HFFc6 (cell line): Measurements from ENCODE around the gene MMP7. TPM values are rescaled to one million over a fixed set of nuclear protein-coding genes. Genes with fewer than 3 reads are reported as not detected.

Source experiments
- DNase-seq: peaks from one replicate; pipeline ENCODE4 v3.0.0-alpha.2; 2018
- H3K27ac Mint-ChIP-seq: 2 replicates; pipeline ENCODE4 v1.8.0; 2020; ENCODE audit warnings: mild to moderate bottlenecking, mixed read lengths
- H3K27me3 Mint-ChIP-seq: 2 replicates; pipeline ENCODE4 v1.8.0; 2021; ENCODE audit warnings: mild to moderate bottlenecking, moderate library complexity, mixed read lengths; ENCODE audit not compliant: insufficient read depth
- H3K36me3 Mint-ChIP-seq: 2 replicates; pipeline ENCODE4 v1.8.0; 2021; ENCODE audit warnings: low read depth, mixed read lengths
- H3K4me1 Mint-ChIP-seq: 2 replicates; pipeline ENCODE4 v1.8.0; 2020; ENCODE audit warnings: low read depth, mixed read lengths
- H3K4me3 Mint-ChIP-seq: 2 replicates; pipeline ENCODE4 v1.8.0; 2020; ENCODE audit warnings: mild to moderate bottlenecking, moderate library complexity, mixed read lengths
- H3K9me3 Mint-ChIP-seq: 2 replicates; pipeline ENCODE4 v1.8.0; 2020; ENCODE audit warnings: mild to moderate bottlenecking, mixed read lengths
- CTCF ChIP-seq: fragments of 200-600 bp; sonication (generic); IDR thresholded peaks from 2 replicates; pipeline ENCODE4 v1.5.0; 2021; ENCODE audit warnings: antibody characterized with exemption, mild to moderate bottlenecking
- total RNA-seq, 6 experiments: library from RNA; stranded (reverse); fragmentation: NEBNext Ultra II Directional; extraction: Animal tissue kit (Norgen Biotek cat#: 25700); gene quantifications; 2 replicates in 1 of 6; 3 replicates in 5 of 6; pipeline ENCODE4 v1.2.3, GENCODE V29; 2021

MMP7 gene
- total RNA-seq, 6 experiments from 2014 or later, result not detected

DNA sequence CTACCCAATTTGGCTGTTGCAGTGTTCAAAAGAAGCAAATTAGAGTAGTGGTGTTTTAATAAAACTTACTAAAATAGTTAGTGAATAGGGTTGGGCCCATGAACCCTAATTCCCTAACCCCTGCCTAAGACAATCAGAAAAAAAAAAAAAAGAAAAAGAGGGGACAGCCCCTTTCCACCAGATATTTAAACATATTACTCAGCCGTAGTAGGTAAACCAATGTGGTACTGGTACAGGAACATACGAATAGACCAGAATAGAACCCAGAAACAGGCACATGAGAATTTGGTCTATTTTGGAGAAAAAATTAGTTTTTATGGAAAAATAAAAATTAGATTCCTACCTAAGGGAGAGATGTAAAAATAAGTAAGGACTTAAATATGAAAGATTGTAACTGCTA, 38.6 kb downstream of the MMP7 start:
- Mint-ChIP-seq H3K27me3 (peaks cover 7% of the 10 kb centered on the region), H3K9me3 (no peaks in the 10 kb centered on the region)

GRCh38 chr11:102489186-102490145, 41.1 kb downstream of the MMP7 start:
- Mint-ChIP-seq H3K4me3 (no peak overlapping the region), H3K27me3 (peaks cover 4% of the 10 kb centered on the region), H3K27ac (no peak overlapping the region), H3K36me3 (no peaks in the 10 kb centered on the region), H3K9me3 (no peaks in the 10 kb centered on the region), H3K4me1 (no peaks in the 10 kb centered on the region)
- no peak for TF ChIP-seq CTCF
- no peak for DNase-seq

More for the DNA sequence above, 38.6 kb downstream of the MMP7 start:
- no peak for TF ChIP-seq CTCF
- Mint-ChIP-seq H3K36me3 (no peaks in the 10 kb centered on the region), H3K4me1 (peaks cover 13% of the 10 kb centered on the region), H3K4me3 (no peak overlapping the region), H3K27ac (no peak overlapping the region)
- no peak for DNase-seq

- Mint-ChIP-seq H3K36me3 (no peaks in the 10 kb centered on the region), H3K9me3 (no peaks in the 10 kb centered on the region), H3K27me3 (peaks cover 9% of the 10 kb centered on the region), H3K4me3 (no peak overlapping the region), H3K4me1 (no peaks in the 10 kb centered on the region), H3K27ac (no peak overlapping the region)
- TF ChIP-seq CTCF, result no peak
- DNase-seq, result no peak
Observed at GRCh38 chr11:102488208-102488607, 42.3 kb downstream of the MMP7 start.

GRCh38 chr11:102487214-102487613, 43.3 kb downstream of the MMP7 start:
- Mint-ChIP-seq H3K9me3 (no peaks in the 10 kb centered on the region), H3K27ac (no peak overlapping the region), H3K27me3 (peaks cover 14% of the 10 kb centered on the region), H3K36me3 (no peaks in the 10 kb centered on the region), H3K4me1 (no peaks in the 10 kb centered on the region), H3K4me3 (no peak overlapping the region)
- no peak for DNase-seq
- TF ChIP-seq CTCF, result no peak

DNA sequence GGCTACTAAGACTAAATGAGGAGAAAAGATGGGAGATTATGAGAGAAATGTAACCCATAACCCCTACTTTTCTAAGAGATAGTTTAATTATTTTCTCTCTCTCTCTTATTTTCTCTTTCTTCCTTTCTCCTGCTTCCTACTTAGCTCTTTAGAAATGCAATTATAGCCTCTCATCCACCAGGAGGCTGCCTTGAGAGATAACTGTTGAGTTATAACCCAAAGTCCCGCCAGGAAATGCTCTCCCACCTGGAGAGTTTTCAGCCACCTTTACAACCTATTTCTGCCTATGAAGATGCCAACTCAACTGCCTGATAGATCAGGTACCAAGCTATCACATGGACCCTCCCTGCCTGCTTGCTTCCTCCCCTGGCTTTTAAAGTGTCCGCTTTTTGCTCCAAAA, 44.0 kb downstream of the MMP7 start:
- Mint-ChIP-seq H3K4me1 (no peaks in the 10 kb centered on the region), H3K36me3 (no peaks in the 10 kb centered on the region), H3K27me3 (peaks cover 14% of the 10 kb centered on the region), H3K4me3 (no peak overlapping the region), H3K9me3 (no peaks in the 10 kb centered on the region), H3K27ac (no peak overlapping the region)
- DNase-seq, result no peak
- TF ChIP-seq CTCF, result no peak
